Panc1 (cell line): ENCODE results near the gene ACTA2. TPM values are rescaled to one million over a fixed set of nuclear protein-coding genes. Genes with fewer than 3 reads are reported as not detected.

Source experiments
- total RNA-seq: library from RNA; stranded (reverse); gene quantifications from one replicate; pipeline ENCODE4 v1.2.1, GENCODE V29; 2021; ENCODE audit not compliant: unreplicated experiment

The ACTA2 gene
- total RNA-seq, 1 experiment from 2014 or later: 4.7 TPM

Other genes with a start within 250 kb of the ACTA2 start
- gene LIPK, start 246.5 kb downstream of the ACTA2 start, total RNA-seq: not detected
- not detected for gene LIPN, start 192.8 kb downstream of the ACTA2 start, total RNA-seq
- not detected for gene LIPM, start 150.0 kb downstream of the ACTA2 start, total RNA-seq
- 0.15 TPM for gene ANKRD22, start 100.9 kb downstream of the ACTA2 start, total RNA-seq
- 25.2 TPM for gene STAMBPL1, start 72.5 kb downstream of the ACTA2 start, total RNA-seq
- gene FAS, start 38.0 kb upstream of the ACTA2 start, total RNA-seq: 8.1 TPM